Transverse colon (tissue), 4 donors: ENCODE data around the gene CD48.

Experiments used
- CTCF ChIP-seq, 5 experiments: fragments of 200-600 bp in 3 of 5; fragments of 450-650 bp in 2 of 5; sonication (generic) in 3 of 5; IDR thresholded peaks; 1 replicate in 2 of 5; 2 replicates in 3 of 5; pipeline ENCODE4 v1.5.1; 2016 to 2017; ENCODE audit warnings: antibody characterized with exemption in 5 of 5, inconsistent platforms in 3 of 5, mild to moderate bottlenecking in 2 of 5, moderate library complexity in 1 of 5
- POLR2A ChIP-seq: fragments of 450-650 bp; IDR thresholded peaks from one replicate; pipeline ENCODE4 v1.6.1; 2016; ENCODE audit warnings: antibody characterized with exemption, mild to moderate bottlenecking, moderate library complexity
- POLR2AphosphoS5 ChIP-seq, 3 donors: sonication (generic); formaldehyde crosslinking; IDR thresholded peaks; one replicate each; pipeline ENCODE4 v1.6.1; 2016; ENCODE audit warnings: antibody characterized with exemption in 3 of 3

- TF ChIP-seq CTCF (IDR thresholded peaks at IDR 0.05): no peak
- TF ChIP-seq POLR2A: no peak
- TF ChIP-seq POLR2AphosphoS5 (IDR thresholded peaks at IDR 0.05): no peak
Observed at GRCh38 chr1:160711276-160711601, 383 bp downstream of the CD48 start.
